Small intestine (tissue), 7 donors: ENCODE results near the gene IL17REL. TPM values are rescaled to one million over a fixed set of nuclear protein-coding genes. Genes with fewer than 3 reads are reported as not detected.
A peak's percentile ranks its signal among the peaks of the same experiment; 100 is the strongest.

Experiments
- DNase-seq, 2 donors: peaks; one replicate each; pipeline versions ENCODE4 v3.0.0 to v3.0.0-alpha.2; 2013
- FAIRE-seq: peaks from 2 replicates; lab custom pipeline; 2012; peaks lifted over from hg19 to GRCh38; lab: Jason Lieb, UNC
- H3K27ac ChIP-seq, 3 donors: one replicate each; pipeline ENCODE4 v1.5.1; 2013; ENCODE audit warnings: low read length in 2 of 3, mild to moderate bottlenecking in 2 of 3, control low read depth in 1 of 3, inconsistent platforms in 1 of 3, low read depth in 1 of 3, moderate library complexity in 1 of 3
- H3K27me3 ChIP-seq, 3 donors: one replicate each; pipeline ENCODE4 v1.6.1; 2013; ENCODE audit warnings: low read length in 3 of 3, inconsistent platforms in 1 of 3; ENCODE audit not compliant: control insufficient read depth in 3 of 3, insufficient read depth in 3 of 3
- H3K36me3 ChIP-seq, 3 donors: one replicate each; pipeline ENCODE4 v1.6.1; 2013; ENCODE audit warnings: low read length in 3 of 3, inconsistent platforms in 1 of 3, low read depth in 1 of 3, mild to moderate bottlenecking in 1 of 3, moderate library complexity in 1 of 3; ENCODE audit not compliant: control insufficient read depth in 3 of 3, insufficient read depth in 2 of 3
- H3K4me1 ChIP-seq, 3 donors: one replicate each; pipeline ENCODE4 v1.6.1; 2013; ENCODE audit warnings: low read length in 2 of 3, inconsistent platforms in 1 of 3, low read depth in 1 of 3, mild to moderate bottlenecking in 1 of 3, moderate library complexity in 1 of 3; ENCODE audit not compliant: control insufficient read depth in 3 of 3, insufficient read depth in 2 of 3
- H3K4me3 ChIP-seq, 3 donors: one replicate each; pipeline ENCODE4 v1.5.1; 2013; ENCODE audit warnings: low read length in 3 of 3, control low read depth in 1 of 3, inconsistent platforms in 1 of 3, low read depth in 1 of 3, mild to moderate bottlenecking in 1 of 3, moderate library complexity in 1 of 3
- H3K9me3 ChIP-seq, 2 donors: one replicate each; pipeline ENCODE4 v1.6.1; 2013; ENCODE audit warnings: low read depth in 1 of 2, low read length in 1 of 2; ENCODE audit not compliant: control insufficient read depth in 2 of 2, insufficient read depth in 1 of 2
- WGBS, 3 donors: extraction: QIAGEN DNeasy Blood & Tissue Kit; methylation state at CpG; one replicate each; pipeline ENCODE4 v1.1.7; 2013; 5-methylcytosine and 5-hydroxymethylcytosine counted together
- polyA plus RNA-seq, 4 donors: library from polyadenylated mRNA; stranded (reverse) in 3 of 4; unstranded in 1 of 4; fragments of 200-250 nt in 3 of 4; fragments of 120-200 nt in 1 of 4; gene quantifications; one replicate each; pipeline versions ENCODE4 v1.2.1 to v1.2.3, GENCODE V29; 2013
- donor health status: healthy with polysubstance abuse.
- donor health status: control.
- donor health status: control.
- donor health status: Bipolar disorder and iron deficiency.
- donor health status: healthy.

Gene IL17REL
- polyA plus RNA-seq, 4 donors, result 0.27 to 0.65 (median 0.49) TPM; not detected in 1

DNA sequence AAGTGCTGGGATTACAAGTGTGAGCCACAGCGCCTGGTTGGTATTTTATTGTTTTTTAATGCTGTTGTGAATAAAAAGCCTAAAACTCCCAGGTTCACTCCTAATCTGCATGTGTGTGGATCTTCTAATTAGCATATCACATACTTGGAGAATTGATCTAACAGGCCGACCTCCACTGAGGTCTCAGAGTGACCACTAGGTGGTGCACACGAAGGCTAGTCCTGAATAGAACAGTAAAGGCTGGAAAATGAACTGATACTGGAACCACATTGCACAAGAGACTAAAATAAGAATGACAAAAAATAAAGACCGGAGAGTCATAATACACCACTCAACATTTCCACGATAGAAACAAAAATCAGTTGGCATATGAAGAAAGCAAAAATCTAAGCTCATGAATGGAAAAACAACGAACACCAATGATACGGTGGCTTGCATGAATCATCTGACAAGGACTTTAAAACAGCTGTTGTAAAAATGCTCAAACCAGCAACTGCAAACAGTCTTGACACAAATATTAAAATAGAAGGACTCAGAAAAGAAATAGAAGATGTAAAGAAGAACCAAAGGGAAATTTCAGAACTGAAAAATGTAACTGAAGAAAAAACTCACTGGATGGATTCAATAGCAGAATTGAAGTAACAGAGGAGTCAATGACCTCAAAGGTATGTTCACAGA is 32.8 kb downstream of the IL17REL start:
- no peak for FAIRE-seq

DNA sequence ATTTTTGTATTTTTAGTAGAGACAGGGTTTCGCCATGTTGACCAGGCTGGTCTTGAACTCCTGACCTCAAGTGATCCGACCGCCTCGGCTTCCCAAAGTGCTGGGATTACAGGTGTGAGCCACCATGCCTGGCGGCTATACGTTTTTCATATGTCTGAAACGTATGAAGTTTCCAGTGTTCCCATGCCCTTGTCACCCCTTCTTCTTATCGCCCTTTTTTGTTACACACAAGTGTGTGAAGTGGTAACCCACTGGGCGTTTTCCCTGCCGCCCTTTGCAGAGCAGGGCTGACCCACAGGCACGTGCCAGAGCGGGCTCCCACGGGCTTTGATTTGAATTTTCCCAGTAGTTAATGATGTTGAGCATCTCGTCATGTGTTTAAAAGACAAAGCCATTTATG is 35.0 kb downstream of the IL17REL start:
- Histone ChIP-seq H3K27me3 (peaks cover under 1 to 1% (median 1%) of the 10 kb centered on the region in 3 donors), H3K36me3 (no peaks in the 10 kb centered on the region), H3K27ac (no peak overlapping the region), H3K4me3 (no peak overlapping the region), H3K9me3 (peaks cover 0 to 12% of the 10 kb centered on the region in 2 donors), H3K4me1 (no peaks in the 10 kb centered on the region)
- FAIRE-seq (no peak), DNase-seq (no peak)
- WGBS, 3 donors, result 76 to 87% (median 84%) methylated on average over 14 of the region's 14 CpGs

More for the DNA sequence above, 32.8 kb downstream of the IL17REL start:
- 45 to 52% (median 46%) methylated on average over 7 of the region's 7 CpGs for WGBS, 3 donors
- peaks cover 0 to 2% (median 0%) of the 10 kb centered on the region in 3 donors for H3K4me1 ChIP-seq
- H3K36me3 ChIP-seq, result no peaks in the 10 kb centered on the region
- H3K27ac ChIP-seq, result no peak overlapping the region
- H3K27me3 ChIP-seq, result peaks cover 8 to 19% (median 9%) of the 10 kb centered on the region in 3 donors
- H3K9me3 ChIP-seq, result peaks cover 0 to 12% of the 10 kb centered on the region in 2 donors
- DNase-seq, result peak in 1 of 2 donors; percentile 73
- H3K4me3 ChIP-seq, result no peak overlapping the region

DNA sequence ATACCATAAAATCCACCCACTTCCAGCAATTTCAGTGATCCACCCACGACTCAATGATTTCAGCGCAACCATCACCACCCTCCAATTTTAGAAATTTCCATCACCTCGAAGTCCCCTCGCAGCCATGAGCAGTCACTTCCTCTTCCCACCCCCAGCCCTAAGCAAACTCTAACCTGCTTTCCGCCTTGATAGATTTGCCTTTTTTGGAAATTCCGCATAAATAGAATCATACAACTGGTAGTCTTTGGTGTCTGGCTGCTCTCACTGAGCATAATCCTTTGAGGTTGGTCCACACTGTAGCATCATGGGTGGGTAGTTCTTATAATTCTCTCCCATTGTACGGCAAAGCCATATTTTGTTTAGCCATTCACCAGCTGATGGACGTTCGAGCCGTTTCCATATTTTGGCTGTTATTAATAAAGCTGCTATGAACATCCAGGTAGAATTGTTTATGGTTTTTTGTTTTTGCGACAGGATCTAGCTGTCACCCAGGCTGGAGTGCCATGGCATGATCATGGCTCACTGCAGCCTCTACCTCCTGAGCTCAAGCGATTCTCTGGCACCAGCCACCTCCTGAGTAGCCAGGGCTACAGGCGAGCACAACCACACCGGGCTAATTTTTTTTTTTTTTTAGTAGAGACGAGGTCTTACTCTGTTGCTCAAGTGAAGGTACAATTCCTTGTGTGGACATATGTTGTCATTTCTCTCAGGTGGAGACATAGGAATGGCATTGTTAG is 36.0 kb downstream of the IL17REL start:
- FAIRE-seq, result no peak

DNA sequence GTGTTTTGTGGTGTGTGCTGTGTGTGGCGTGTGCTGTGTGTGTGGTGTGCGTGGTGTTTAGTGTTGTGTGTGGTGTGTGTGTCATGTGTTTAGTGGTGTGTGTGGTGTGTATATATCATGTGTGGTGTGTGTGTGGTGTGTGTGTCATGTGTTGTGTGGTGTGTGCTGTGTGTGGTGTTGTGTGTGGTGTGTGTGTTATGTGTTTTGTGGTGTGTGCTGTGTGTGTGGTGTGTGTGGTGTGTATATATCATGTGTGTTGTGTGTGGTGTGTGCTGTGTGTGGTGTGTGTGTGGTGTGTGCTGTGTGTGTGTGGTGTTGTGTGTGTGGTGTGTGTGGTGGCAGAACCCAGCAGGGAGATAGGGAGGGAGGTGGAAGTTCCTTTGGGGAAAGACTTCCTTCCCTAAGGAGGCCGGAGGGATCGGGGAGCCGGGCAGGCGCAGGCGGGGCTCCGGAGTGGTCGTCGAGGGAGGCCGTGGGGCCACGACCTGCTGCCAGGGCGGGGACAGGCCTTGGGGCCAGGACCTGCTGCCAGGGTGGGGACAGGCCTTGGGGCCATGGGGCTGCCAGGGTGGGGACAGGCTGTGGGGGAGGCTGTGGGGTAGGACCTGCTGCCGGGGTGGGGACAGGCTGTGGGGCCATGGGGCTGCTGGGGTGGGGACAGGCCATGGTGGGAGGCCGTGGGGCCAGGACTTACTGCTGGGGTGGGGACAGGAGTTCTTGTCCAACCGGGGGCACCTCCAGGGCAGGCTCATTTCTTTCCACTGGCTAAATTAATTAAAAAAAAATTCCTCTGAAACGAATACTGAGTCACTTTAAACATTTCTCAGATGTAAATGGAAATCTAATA is 36.8 kb downstream of the IL17REL start:
- DNase-seq (peak in 1 of 2 donors; percentile 46), FAIRE-seq (no peak)
- no peak overlapping the region for H3K4me3 ChIP-seq
- no peaks in the 10 kb centered on the region for H3K36me3 ChIP-seq
- H3K27ac ChIP-seq, result no peak overlapping the region
- H3K27me3 ChIP-seq, result peaks cover 0 to 9% (median 0%) of the 10 kb centered on the region in 3 donors
- peaks cover 0 to 6% of the 10 kb centered on the region in 2 donors for H3K9me3 ChIP-seq
- peaks cover 0 to 6% (median 2%) of the 10 kb centered on the region in 3 donors for H3K4me1 ChIP-seq
- 25 to 28% (median 27%) methylated on average over 16 to 17 of the region's 17 CpGs for whole genome bisulfite sequencing, 3 donors

More for the DNA sequence above, 36.0 kb downstream of the IL17REL start:
- no peaks in the 10 kb centered on the region for H3K36me3 ChIP-seq
- 42 to 55% (median 43%) methylated on average over 15 of the region's 15 CpGs for WGBS, 3 donors
- H3K9me3 ChIP-seq, result peaks cover 0 to 12% of the 10 kb centered on the region in 2 donors
- H3K4me1 ChIP-seq, result peaks cover 0 to 5% (median 2%) of the 10 kb centered on the region in 3 donors
- no peak overlapping the region for H3K4me3 ChIP-seq
- no peak overlapping the region for H3K27ac ChIP-seq
- peak in 1 of 2 donors; percentile 15 for DNase-seq
- peaks cover 0 to 7% (median 0%) of the 10 kb centered on the region in 3 donors for H3K27me3 ChIP-seq

DNA sequence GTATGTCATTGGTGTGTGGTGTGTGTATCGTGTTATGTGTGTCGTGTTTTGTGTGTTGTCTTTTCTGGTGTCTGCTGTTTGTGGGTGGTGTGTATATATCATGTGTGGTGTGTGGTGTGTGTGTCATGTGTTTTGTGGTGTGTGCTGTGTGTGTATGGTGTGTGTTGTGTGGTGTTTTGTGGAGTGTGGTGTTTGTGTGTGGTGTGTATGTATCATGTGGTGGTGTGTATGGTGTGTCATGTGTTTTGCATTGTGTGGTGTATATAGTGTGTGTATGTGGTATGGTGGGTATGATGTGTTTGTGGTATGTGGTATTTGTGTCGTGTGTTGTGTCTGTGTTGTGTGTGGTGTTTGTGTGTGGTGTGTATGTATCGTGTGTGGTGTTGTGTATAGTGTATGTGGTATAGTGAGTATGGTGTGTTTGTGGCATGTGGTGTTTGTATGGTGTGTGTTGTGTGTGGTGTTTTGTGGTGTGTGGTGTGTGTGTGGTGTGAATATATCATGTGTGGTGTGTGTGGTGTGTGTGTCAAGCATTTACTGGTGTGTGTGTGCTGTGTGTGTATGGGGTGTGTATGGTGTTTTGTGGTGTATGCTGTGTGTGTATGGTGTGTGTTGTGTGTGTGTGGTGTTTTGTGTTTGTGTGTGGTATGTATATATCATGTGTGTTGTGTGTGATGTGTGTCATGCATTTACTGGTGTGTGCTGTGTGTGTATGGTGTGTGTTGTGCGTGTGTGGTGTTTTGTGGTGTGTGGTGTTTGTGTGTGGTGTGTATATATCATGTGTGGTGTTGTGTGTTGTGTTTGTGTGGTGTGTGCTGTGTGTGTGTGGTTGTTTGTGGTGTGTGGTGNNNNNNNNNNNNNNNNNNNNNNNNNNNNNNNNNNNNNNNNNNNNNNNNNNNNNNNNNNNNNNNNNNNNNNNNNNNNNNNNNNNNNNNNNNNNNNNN is 39.3 kb downstream of the IL17REL start:
- no peak for FAIRE-seq
- peaks cover 0 to 3% (median 0%) of the 10 kb centered on the region in 3 donors for H3K36me3 ChIP-seq
- peaks cover 0 to 9% (median 0%) of the 10 kb centered on the region in 3 donors for H3K27me3 ChIP-seq
- no peak overlapping the region for H3K4me3 ChIP-seq
- 82 to 91% (median 86%) methylated on average over 5 of the region's 5 CpGs for WGBS, 3 donors
- H3K9me3 ChIP-seq, result peaks cover 0 to 1% of the 10 kb centered on the region in 2 donors
- peaks cover 0 to 21% (median 2%) of the 10 kb centered on the region in 3 donors for H3K4me1 ChIP-seq
- H3K27ac ChIP-seq, result no peak overlapping the region
- DNase-seq, result peak in 1 of 2 donors; percentile 60

DNA sequence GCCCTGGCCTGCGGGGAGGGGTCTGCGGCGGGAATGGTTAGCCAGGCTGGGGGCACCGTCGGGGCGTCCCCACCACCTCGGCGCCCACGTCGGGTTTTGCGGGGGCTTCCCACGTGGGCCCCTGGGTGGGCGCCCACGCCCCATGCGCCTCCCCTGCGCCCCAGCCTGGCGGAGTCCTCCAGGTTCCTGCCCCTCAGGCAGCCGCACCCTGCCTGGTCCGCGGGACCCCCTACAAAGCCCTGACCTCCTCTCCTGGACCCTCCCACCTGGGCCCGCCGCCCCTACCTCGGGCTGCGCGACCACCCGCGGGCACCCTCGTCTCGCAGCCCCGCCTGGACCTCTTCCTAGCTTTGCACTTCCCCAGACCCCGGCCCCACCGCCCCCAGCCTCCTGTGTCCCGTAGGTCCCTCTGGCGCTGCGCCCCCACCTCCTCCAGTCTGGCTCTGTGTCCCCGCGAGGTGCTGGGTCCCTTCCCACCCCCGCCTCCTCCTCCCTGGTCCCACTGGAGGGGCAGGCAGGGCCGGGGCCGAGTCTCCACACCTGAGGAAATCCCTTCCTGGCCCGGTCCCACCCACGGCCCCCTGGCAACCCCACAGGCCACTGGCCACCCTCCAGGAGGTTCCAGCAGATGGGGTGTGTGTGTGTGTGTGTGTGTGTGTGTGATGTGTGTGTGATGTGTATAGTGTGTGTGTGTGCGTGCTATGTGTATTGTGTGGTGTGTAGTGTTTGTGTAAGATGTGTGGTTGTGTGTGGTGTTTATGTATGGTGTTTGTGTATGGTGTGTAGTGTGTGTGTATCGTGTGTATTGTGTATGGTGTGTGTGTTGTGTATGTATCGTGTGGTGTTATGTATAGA is 40.2 kb downstream of the IL17REL start:
- FAIRE-seq (no peak), DNase-seq (peak in 1 of 2 donors; percentile 29)
- H3K27me3 ChIP-seq, result peaks cover 0 to 9% (median 0%) of the 10 kb centered on the region in 3 donors
- no peaks in the 10 kb centered on the region for H3K9me3 ChIP-seq
- H3K4me1 ChIP-seq, result peaks cover 0 to 25% (median 2%) of the 10 kb centered on the region in 3 donors
- WGBS, 3 donors, result 41 to 56% (median 48%) methylated on average over 18 to 45 of the region's 45 CpGs
- no peak overlapping the region for H3K27ac ChIP-seq
- peaks cover 0 to 9% (median 0%) of the 10 kb centered on the region in 3 donors for H3K36me3 ChIP-seq
- H3K4me3 ChIP-seq, result peak overlapping the region; percentile 9 to 50 (median 47)
